ENCODE measurements around the gene MBOAT2.

GRCh38 chr2:8819948-8820347 is 183.5 kb downstream of the MBOAT2 start:
- TF ChIP-seq, protein P1, sequence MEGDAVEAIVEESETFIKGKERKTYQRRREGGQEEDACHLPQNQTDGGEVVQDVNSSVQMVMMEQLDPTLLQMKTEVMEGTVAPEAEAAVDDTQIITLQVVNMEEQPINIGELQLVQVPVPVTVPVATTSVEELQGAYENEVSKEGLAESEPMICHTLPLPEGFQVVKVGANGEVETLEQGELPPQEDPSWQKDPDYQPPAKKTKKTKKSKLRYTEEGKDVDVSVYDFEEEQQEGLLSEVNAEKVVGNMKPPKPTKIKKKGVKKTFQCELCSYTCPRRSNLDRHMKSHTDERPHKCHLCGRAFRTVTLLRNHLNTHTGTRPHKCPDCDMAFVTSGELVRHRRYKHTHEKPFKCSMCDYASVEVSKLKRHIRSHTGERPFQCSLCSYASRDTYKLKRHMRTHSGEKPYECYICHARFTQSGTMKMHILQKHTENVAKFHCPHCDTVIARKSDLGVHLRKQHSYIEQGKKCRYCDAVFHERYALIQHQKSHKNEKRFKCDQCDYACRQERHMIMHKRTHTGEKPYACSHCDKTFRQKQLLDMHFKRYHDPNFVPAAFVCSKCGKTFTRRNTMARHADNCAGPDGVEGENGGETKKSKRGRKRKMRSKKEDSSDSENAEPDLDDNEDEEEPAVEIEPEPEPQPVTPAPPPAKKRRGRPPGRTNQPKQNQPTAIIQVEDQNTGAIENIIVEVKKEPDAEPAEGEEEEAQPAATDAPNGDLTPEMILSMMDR (IDR thresholded peaks at IDR 0.05; ENCODE audit: low read depth, low read length), result no peak
- TF ChIP-seq EZH2phosphoT487 (IDR thresholded peaks at IDR 0.05; ENCODE audit: low read depth), result no peak

All from OCI-LY3 (cell line).